Heart left ventricle (tissue), 13 donors: ENCODE data around the gene LAMP1.
"Not testable (repeated sequence)": the region's sequence is repeated elsewhere in the genome, so short reads cannot be mapped to it uniquely, and the experiment has no call there.

Experiments used
- POLR2A ChIP-seq, 2 donors: fragments of 450-650 bp; IDR thresholded peaks; one replicate each; pipeline ENCODE4 v1.6.1; 2017; ENCODE audit warnings: antibody characterized with exemption in 2 of 2, mild to moderate bottlenecking in 2 of 2, moderate library complexity in 2 of 2
- TF ChIP-seq, protein P1 (sequence below), 12 donors: fragments of 200-600 bp; sonication (generic) in 4 of 12; IDR thresholded peaks; one replicate each; pipeline versions ENCODE4 v1.5.0 to v1.8.0; 2018 to 2022; ENCODE audit warnings: antibody characterized with exemption in 12 of 12, mild to moderate bottlenecking in 5 of 12
- donor health status: ischemic (EF 13 %, LVEDD 7.1; RV severe dilation, severe dysfunction).
- donor health status: DM: no; HTN: yes; CAD: no.
- donor health status: DM: no; HTN: no; CAD: no.
- donor health status: ischemic (EF 25% LVEDD 6.9; RV normal size, moderate dysfunction).
- donor health status: ischemic (EF 25% LVEDD 5.7; RV mildly dilated, moderate dysfunction).
- donor health status: ischemic (EF 35%, LVEDD 5.7; RV mildly dilated, moderate dysfunction).
- donor health status: nonischemic (EF 11% LVEDD 7.7; RV severe dilation, severe dysfunction).
- donor health status: DM: yes; HTN: yes; CAD: no.
- donor health status: PGD.
- donor health status: ischemic (EF 29% LVEDD 5.4; RV normal size, mild dysfunction).
- donor health status: nonischemic (EF 23%, LVEDD 6.1; RV moderate dilation, normal function).

DNA sequence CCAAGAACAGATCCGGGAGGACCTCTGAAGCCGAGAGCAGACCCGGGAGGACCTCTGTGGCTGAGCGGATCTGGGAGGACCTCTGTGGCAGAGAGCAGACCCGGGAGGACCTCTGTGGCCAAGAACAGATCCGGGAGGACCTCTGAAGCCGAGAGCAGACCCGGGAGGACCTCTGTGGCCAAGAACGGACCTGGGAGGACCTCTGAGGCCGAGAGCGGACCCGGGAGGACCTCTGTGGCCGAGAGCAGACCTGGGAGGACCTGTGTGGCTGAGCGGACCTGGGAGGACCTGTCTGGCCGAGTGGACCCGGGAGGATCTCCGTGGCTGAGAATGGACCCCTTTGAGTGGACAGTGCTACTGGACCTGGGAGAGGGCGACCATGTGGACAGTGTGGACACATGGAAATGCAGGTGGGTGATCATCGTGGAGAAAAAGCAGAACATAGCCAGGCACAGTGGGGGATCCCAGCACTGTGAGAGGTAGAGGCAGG lies 50.7 kb downstream of the LAMP1 start:
- TF ChIP-seq POLR2A (IDR thresholded peaks at IDR 0.05), result not testable (repeated sequence)
- TF ChIP-seq, protein P1, sequence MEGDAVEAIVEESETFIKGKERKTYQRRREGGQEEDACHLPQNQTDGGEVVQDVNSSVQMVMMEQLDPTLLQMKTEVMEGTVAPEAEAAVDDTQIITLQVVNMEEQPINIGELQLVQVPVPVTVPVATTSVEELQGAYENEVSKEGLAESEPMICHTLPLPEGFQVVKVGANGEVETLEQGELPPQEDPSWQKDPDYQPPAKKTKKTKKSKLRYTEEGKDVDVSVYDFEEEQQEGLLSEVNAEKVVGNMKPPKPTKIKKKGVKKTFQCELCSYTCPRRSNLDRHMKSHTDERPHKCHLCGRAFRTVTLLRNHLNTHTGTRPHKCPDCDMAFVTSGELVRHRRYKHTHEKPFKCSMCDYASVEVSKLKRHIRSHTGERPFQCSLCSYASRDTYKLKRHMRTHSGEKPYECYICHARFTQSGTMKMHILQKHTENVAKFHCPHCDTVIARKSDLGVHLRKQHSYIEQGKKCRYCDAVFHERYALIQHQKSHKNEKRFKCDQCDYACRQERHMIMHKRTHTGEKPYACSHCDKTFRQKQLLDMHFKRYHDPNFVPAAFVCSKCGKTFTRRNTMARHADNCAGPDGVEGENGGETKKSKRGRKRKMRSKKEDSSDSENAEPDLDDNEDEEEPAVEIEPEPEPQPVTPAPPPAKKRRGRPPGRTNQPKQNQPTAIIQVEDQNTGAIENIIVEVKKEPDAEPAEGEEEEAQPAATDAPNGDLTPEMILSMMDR (IDR thresholded peaks at IDR 0.05), result not testable (repeated sequence)
